ENCODE measurements around the gene INSYN1. TPM values are rescaled to one million over a fixed set of nuclear protein-coding genes. Genes with fewer than 3 reads are reported as not detected.

The INSYN1 gene
- 10 to 100 TPM in 1 of 6 donors, 1 to 10 TPM in 5; 3.1 to 17.1 (median 5.1) TPM for total RNA-seq

- ATAC-seq (ENCODE audit: low FRiP score in 2 of 2) (peak in 1 of 2 donors; percentile 64), DNase-seq (peak; percentile 36 to 90)
- no peaks in the 10 kb centered on the region for H3K9me3 ChIP-seq
- H3K4me3 ChIP-seq: peak within 1 kb of the TSS; percentile 16 to 58 (median 50)
- H3K36me3 ChIP-seq: no peaks in the 10 kb centered on the region
- TF ChIP-seq POLR2AphosphoS5 (IDR thresholded peaks at IDR 0.05): no peak
- no peak for TF ChIP-seq CTCF (IDR thresholded peaks at IDR 0.05)
- TF ChIP-seq EP300 (IDR thresholded peaks at IDR 0.05): no peak
- no peak for TF ChIP-seq POLR2A (IDR thresholded peaks at IDR 0.05)
- H3K27ac ChIP-seq: peak within 1 kb of the TSS in 1 of 4 donors; percentile 3
- peaks cover 8 to 26% (median 12%) of the 10 kb centered on the region in 4 donors for H3K4me1 ChIP-seq
- WGBS, 2 donors: 24 to 44% methylated on average over 16 to 20 of the region's 44 CpGs
- H3K27me3 ChIP-seq: peaks cover 0 to 22% (median 12%) of the 10 kb centered on the region in 4 donors
Measured at GRCh38 chr15:73753250-73754130, at the start of gene INSYN1. Gene INSYN1, minus strand, starts transcription at chr15:73753351. Its CDS starts 2,221 bp downstream, at chr15:73751130.

GRCh38 chr15:73802431-73803041 lies 49.4 kb upstream of the INSYN1 start:
- ATAC-seq (ENCODE audit: low FRiP score in 2 of 2) (no peak), DNase-seq (no peak)
- Histone ChIP-seq H3K4me3 (no peak overlapping the region), H3K36me3 (no peaks in the 10 kb centered on the region), H3K27ac (peak overlapping the region in 1 of 4 donors; percentile 23), H3K4me1 (no peaks in the 10 kb centered on the region), H3K9me3 (no peaks in the 10 kb centered on the region), H3K27me3 (no peaks in the 10 kb centered on the region)
- TF ChIP-seq EP300 (IDR thresholded peaks at IDR 0.05): no peak
- no peak for TF ChIP-seq CTCF (IDR thresholded peaks at IDR 0.05)
- no peak for TF ChIP-seq POLR2A (IDR thresholded peaks at IDR 0.05)
- no peak for TF ChIP-seq POLR2AphosphoS5 (IDR thresholded peaks at IDR 0.05)
- WGBS, 2 donors: 61 to 63% methylated on average over 6 of the region's 6 CpGs

- peak overlapping the region in 2 of 4 donors; percentile 30 to 48 for H3K27ac ChIP-seq
- H3K27me3 ChIP-seq: no peaks in the 10 kb centered on the region
- no peak overlapping the region for H3K4me3 ChIP-seq
- no peaks in the 10 kb centered on the region for H3K36me3 ChIP-seq
- DNase-seq (no peak), ATAC-seq (ENCODE audit: low FRiP score in 2 of 2) (peak in 1 of 2 donors; percentile 86)
- no peaks in the 10 kb centered on the region for H3K9me3 ChIP-seq
- no peak for TF ChIP-seq POLR2A (IDR thresholded peaks at IDR 0.05)
- TF ChIP-seq POLR2AphosphoS5 (IDR thresholded peaks at IDR 0.05): no peak
- no peak for TF ChIP-seq EP300 (IDR thresholded peaks at IDR 0.05)
- no peak for TF ChIP-seq CTCF (IDR thresholded peaks at IDR 0.05)
- H3K4me1 ChIP-seq: no peaks in the 10 kb centered on the region
- WGBS, 2 donors: 61 to 69% methylated on average over 11 of the region's 11 CpGs
Measured at GRCh38 chr15:73800662-73801345, 47.7 kb upstream of the INSYN1 start.

GRCh38 chr15:73799466-73799865 lies 46.3 kb upstream of the INSYN1 start:
- H3K4me3 ChIP-seq: no peak overlapping the region
- no peaks in the 10 kb centered on the region for H3K4me1 ChIP-seq
- no peaks in the 10 kb centered on the region for H3K36me3 ChIP-seq
- H3K27me3 ChIP-seq: no peaks in the 10 kb centered on the region
- DNase-seq (no peak), ATAC-seq (ENCODE audit: low FRiP score in 2 of 2) (no peak)
- H3K27ac ChIP-seq: no peak overlapping the region
- TF ChIP-seq EP300 (IDR thresholded peaks at IDR 0.05) (no peak), CTCF (IDR thresholded peaks at IDR 0.05) (no peak), POLR2A (IDR thresholded peaks at IDR 0.05) (no peak), POLR2AphosphoS5 (IDR thresholded peaks at IDR 0.05) (no peak)
- no peaks in the 10 kb centered on the region for H3K9me3 ChIP-seq
- 65 to 70% methylated on average over 2 to 4 of the region's 4 CpGs for WGBS, 2 donors
